GM12872 (cell line): ENCODE measurements around the gene XRCC3.

Experiments used
- TF ChIP-seq, protein P1 (sequence below): IDR thresholded peaks from 3 replicates; pipeline ENCODE4 v1.5.1; 2011; ENCODE audit warnings: low read depth, mild to moderate bottlenecking, low read length, moderate library complexity; ENCODE audit not compliant: insufficient read depth

The XRCC3 gene

DNA sequence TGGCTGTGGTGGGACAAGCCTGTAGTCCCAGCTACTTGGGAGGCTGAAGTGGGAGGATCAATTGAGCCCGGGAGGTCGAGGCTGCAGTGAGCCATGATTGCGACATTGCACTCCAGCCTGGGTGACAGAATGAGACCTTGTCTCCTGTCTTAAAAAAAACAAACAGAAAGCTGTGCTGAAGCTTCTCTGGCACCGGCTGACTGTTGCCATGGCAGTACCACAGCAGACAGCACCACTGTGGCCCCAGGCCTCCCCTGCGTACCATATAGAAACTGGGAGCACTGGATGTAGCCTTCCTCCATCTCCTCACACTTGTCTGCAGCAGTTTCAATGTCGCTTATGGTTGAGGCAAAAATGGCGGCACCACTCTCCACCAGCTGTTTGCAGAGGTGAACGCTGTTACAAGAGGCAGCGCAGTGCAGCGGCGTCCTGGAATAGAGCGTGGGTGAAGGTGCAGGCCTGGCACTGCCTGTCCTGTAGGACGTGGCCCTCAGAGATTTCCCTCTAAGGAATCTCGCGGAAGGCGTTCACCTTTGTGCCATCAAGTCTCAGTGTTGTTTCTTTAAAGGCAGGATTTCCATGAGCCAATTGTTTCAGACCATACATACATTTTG lies 22.3 kb upstream of the XRCC3 start:
- TF ChIP-seq, protein P1, sequence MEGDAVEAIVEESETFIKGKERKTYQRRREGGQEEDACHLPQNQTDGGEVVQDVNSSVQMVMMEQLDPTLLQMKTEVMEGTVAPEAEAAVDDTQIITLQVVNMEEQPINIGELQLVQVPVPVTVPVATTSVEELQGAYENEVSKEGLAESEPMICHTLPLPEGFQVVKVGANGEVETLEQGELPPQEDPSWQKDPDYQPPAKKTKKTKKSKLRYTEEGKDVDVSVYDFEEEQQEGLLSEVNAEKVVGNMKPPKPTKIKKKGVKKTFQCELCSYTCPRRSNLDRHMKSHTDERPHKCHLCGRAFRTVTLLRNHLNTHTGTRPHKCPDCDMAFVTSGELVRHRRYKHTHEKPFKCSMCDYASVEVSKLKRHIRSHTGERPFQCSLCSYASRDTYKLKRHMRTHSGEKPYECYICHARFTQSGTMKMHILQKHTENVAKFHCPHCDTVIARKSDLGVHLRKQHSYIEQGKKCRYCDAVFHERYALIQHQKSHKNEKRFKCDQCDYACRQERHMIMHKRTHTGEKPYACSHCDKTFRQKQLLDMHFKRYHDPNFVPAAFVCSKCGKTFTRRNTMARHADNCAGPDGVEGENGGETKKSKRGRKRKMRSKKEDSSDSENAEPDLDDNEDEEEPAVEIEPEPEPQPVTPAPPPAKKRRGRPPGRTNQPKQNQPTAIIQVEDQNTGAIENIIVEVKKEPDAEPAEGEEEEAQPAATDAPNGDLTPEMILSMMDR: no peak

- TF ChIP-seq, protein P1: no peak
These were observed 21.5 kb upstream of the XRCC3 start for GRCh38 chr14:103736546-103737431.

DNA sequence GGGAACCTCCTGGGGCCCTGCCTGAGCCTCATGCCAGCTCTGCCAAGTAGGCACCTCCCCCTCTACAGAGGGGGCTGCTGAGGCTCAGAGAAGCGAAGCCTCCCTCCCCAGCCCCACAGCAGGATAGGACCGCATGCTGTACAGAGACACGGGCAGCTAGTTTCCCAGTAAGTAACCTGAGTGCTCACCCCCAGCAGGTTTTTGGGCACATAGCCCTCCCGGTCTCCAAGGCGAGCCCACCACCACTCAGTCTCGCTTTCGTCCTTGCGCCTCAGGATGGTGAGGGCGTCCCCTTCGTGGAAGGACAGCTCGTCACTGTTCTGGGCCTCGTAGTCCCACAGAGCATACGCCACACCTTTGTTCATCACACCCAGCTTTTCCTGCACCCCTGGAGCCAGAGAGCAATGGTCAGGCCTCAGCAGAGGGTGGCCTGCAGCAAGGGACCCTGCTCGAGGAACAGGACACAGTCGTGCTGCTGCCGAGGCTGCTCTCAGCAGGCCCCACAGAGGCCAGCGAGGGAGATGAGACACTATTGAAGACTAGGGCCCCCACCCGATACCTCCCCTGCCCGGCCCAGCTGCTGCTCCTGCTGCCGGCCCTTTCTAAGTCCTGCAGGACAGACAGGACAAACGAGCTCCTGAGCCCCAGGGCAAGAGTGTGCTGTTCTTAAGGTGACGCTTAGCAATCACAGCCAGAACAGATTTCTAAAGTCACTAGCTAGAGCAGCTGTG lies 20.7 kb upstream of the XRCC3 start:
- TF ChIP-seq, protein P1: no peak

- TF ChIP-seq, protein P1: no peak
These were observed 20.2 kb upstream of the XRCC3 start for GRCh38 chr14:103735439-103735814.

- TF ChIP-seq, protein P1: no peak
These were observed 19.8 kb upstream of the XRCC3 start for GRCh38 chr14:103735022-103735421.

DNA sequence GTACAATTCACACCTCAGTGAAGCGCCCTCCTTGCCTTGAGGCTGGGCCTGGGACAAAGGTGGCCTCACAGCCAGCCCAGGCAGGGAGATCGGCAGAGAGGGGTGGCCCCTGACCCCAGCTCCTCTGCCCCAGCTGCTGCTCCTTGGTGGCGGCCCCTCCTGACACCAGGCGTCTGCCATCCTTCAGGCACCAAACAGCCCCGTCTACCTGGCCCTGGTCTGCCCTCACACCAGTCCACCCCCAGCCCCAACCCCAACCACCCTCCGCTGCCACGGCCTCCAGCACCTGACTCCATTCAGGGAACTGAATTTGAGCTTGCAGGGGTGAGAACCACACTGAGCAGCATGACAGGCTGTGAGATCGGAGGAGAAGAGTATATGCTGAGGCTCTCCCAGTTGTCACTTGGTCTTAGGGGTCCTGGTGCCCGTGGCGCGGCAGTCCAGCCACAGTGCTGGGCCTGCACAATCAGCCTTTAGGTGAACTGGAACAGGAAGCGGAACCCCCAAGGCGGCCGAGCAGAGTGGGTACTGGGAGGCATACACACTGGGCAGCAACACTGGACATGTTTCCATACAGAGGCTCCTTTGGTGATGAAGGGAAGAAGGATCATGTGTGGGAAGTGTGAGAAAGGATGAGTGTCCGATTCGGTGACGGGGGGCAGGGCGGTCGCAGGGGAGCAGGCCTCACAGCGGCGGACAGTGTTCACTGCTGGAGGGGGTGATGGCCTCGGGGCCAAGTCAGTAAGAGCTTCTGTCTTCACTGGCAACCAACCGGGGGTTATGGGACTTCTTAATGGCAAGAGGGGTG lies 19.0 kb upstream of the XRCC3 start:
- TF ChIP-seq, protein P1: no peak
